ENCODE measurements around the gene LRRTM3. TPM values are rescaled to one million over a fixed set of nuclear protein-coding genes. Genes with fewer than 3 reads are reported as not detected.

Gene LRRTM3
- total and polyA plus RNA-seq, 12 donors: 0.23 to 4.4 (median 1.6) TPM; not detected in 2

- Histone ChIP-seq H3K27me3 (no peaks in the 10 kb centered on the region), H3K4me3 (no peak overlapping the region), H3K9me3 (replicated peaks in 1 of 3) (no peaks in the 10 kb centered on the region), H3K27ac (no peak overlapping the region), H3K4me1 (replicated peaks in 1 of 2) (no peaks in the 10 kb centered on the region), H3K36me3 (replicated peaks in 1 of 2) (no peaks in the 10 kb centered on the region)
- intact Hi-C loops (cut with DNase I): no loop called here
- 73 to 86% (median 78%) methylated on average over 1 of the region's 1 CpG for WGBS, 4 donors
- no peak for DNase-seq
- TF ChIP-seq POLR2A (IDR thresholded peaks at IDR 0.05): no peak
- TF ChIP-seq CTCF (IDR thresholded peaks at IDR 0.05): no peak
These were observed 89.4 kb downstream of the LRRTM3 start for GRCh38 chr10:67015225-67015624.

DNA sequence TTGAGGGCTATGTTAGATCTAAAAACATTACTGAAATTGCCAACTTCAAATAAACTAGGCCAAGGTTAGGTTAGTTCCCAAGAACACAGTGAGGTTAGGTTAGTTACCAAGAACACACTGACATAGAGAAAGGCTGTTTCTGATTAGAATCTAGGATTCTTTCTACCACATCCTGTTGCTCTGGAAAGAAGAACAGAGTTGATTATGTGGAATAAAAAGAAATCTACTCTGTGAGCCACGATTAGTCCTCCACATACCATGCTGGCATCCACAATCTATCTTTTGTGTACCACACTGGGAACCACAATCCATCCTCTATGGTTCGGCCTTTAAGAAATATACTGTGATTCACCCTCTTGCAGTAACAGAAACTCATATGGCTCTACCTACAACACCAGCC, 91.4 kb downstream of the LRRTM3 start:
- H3K27ac ChIP-seq: no peak overlapping the region
- WGBS, 4 donors: 70 to 91% (median 79%) methylated on average over 2 of the region's 2 CpGs
- no peak for TF ChIP-seq POLR2A (IDR thresholded peaks at IDR 0.05)
- TF ChIP-seq CTCF (IDR thresholded peaks at IDR 0.05): no peak
- no peaks in the 10 kb centered on the region for H3K36me3 ChIP-seq (replicated peaks in 1 of 2)
- intact Hi-C loops (cut with DNase I): no loop called here
- no peaks in the 10 kb centered on the region for H3K9me3 ChIP-seq (replicated peaks in 1 of 3)
- H3K4me3 ChIP-seq: no peak overlapping the region
- no peaks in the 10 kb centered on the region for H3K27me3 ChIP-seq
- DNase-seq: no peak
- no peaks in the 10 kb centered on the region for H3K4me1 ChIP-seq (replicated peaks in 1 of 2)

DNA sequence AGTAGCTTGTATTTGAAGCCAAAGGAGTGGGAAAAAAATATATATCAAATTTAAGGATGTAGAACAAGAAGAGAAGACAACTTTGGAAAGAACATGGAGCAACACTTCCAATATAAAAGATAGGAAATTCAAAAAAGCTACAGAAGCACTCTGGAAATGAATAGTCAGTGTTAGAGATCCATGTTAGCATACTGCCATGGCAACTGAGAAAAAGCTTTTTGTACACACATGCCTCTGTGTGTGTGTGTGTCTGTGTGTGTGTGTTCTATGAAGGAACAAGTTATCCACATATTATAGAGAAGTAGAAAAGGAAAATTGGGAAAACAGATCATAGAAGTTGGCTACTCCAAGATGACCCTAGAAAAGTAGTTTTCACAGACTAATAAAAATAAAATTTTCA, 96.3 kb downstream of the LRRTM3 start:
- Histone ChIP-seq H3K27me3 (no peaks in the 10 kb centered on the region), H3K4me3 (no peak overlapping the region), H3K27ac (no peak overlapping the region), H3K4me1 (replicated peaks in 1 of 2) (no peaks in the 10 kb centered on the region), H3K9me3 (replicated peaks in 1 of 3) (no peaks in the 10 kb centered on the region), H3K36me3 (replicated peaks in 1 of 2) (no peaks in the 10 kb centered on the region)
- DNase-seq: no peak
- TF ChIP-seq POLR2A (IDR thresholded peaks at IDR 0.05): no peak
- no peak for TF ChIP-seq CTCF (IDR thresholded peaks at IDR 0.05)
- intact Hi-C loops (cut with DNase I): no loop called here

GRCh38 chr10:67033878-67034277, 108.0 kb downstream of the LRRTM3 start:
- DNase-seq: no peak
- no peaks in the 10 kb centered on the region for H3K4me1 ChIP-seq (replicated peaks in 1 of 2)
- H3K27me3 ChIP-seq: no peaks in the 10 kb centered on the region
- no peak overlapping the region for H3K4me3 ChIP-seq
- WGBS, 4 donors: 96 to 99% (median 97%) methylated on average over 9 of the region's 9 CpGs
- H3K27ac ChIP-seq: no peak overlapping the region
- H3K9me3 ChIP-seq (replicated peaks in 1 of 3): no peaks in the 10 kb centered on the region
- intact Hi-C loops (cut with DNase I): no loop called here
- H3K36me3 ChIP-seq (replicated peaks in 1 of 2): no peaks in the 10 kb centered on the region
- no peak for TF ChIP-seq CTCF (IDR thresholded peaks at IDR 0.05)
- no peak for TF ChIP-seq POLR2A (IDR thresholded peaks at IDR 0.05)

Data from adrenal gland (tissue), 12 donors.